ENCODE data around the gene BCLAF1. TPM values are rescaled to one million over a fixed set of nuclear protein-coding genes. Genes with fewer than 3 reads are reported as not detected.
A peak's percentile ranks its signal among the peaks of the same experiment; 100 is the strongest.

BCLAF1 gene
- total and polyA plus RNA-seq, 11 donors, result 11.7 to 109 (median 75.5) TPM

DNA sequence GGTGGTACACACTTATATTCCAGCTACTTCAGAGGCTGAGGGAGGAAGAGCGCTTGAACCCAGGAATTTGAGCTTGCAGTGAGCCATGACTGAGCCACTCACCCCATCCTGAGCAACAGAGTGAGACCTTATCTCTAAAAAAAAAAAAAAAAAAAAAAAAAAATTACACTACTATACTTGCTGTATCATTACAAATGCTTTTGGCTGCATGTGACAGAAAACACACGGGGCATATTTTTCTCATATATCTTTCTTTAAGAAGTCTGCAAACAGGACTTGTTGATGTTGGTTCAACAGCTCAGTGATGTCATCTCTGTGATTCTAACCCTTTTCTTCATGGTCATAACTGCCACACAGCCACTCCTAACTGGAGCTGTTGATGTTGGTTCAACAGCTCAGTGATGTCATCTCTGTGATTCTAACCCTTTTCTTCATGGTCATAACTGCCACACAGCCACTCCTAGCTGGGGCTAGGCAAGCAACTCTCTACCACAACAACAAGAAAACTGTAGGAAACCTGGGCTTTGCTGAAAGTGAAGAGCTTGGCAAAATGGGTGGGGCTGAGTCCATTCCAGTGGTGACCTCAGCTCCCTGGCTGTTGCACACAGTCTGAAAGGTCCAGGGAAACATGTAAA, 59.3 kb downstream of the BCLAF1 start:
- peaks cover 0 to 34% (median 2%) of the 10 kb centered on the region in 12 donors for H3K4me1 ChIP-seq
- H3K36me3 ChIP-seq, result no peaks in the 10 kb centered on the region
- H3K9me3 ChIP-seq, result no peaks in the 10 kb centered on the region
- 85 to 91% (median 88%) methylated on average over 2 of the region's 2 CpGs for whole genome bisulfite sequencing, 4 donors
- no peak overlapping the region for H3K27ac ChIP-seq
- H3K27me3 ChIP-seq, result no peaks in the 10 kb centered on the region
- H3K4me3 ChIP-seq, result no peak overlapping the region
- TF ChIP-seq, protein P1, sequence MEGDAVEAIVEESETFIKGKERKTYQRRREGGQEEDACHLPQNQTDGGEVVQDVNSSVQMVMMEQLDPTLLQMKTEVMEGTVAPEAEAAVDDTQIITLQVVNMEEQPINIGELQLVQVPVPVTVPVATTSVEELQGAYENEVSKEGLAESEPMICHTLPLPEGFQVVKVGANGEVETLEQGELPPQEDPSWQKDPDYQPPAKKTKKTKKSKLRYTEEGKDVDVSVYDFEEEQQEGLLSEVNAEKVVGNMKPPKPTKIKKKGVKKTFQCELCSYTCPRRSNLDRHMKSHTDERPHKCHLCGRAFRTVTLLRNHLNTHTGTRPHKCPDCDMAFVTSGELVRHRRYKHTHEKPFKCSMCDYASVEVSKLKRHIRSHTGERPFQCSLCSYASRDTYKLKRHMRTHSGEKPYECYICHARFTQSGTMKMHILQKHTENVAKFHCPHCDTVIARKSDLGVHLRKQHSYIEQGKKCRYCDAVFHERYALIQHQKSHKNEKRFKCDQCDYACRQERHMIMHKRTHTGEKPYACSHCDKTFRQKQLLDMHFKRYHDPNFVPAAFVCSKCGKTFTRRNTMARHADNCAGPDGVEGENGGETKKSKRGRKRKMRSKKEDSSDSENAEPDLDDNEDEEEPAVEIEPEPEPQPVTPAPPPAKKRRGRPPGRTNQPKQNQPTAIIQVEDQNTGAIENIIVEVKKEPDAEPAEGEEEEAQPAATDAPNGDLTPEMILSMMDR (IDR thresholded peaks at IDR 0.05), result no peak
- TF ChIP-seq POLR2A (IDR thresholded peaks at IDR 0.05), result no peak
- intact Hi-C loops (cut with DNase I), result loop anchor here in 1 of 10 donors (10.0 kb wide), 1 partner anchor 84 kb away; no protein-coding TSS in a partner anchor
- DNase-seq (no peak), ATAC-seq (no peak)

DNA sequence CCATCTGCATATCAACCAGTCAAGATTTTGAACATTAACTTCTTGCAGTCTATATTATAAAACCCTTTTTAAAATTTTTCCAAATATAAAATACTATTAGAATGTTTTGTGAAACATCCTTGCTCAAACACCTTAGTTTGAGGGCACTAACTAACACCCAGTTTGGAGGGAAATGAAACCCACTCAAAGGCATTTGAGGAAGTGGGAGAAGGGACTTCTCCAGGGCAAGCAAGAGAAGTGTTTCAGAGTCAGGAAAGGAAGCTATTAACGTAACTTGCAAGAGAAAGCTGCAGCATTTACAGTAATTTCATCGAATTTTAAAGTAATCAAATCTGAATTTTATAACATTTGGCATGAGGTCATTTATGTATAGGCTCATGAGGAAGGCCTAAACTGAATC, 60.8 kb downstream of the BCLAF1 start:
- Histone ChIP-seq H3K27me3 (no peaks in the 10 kb centered on the region), H3K9me3 (peaks cover 0 to 4% (median 0%) of the 10 kb centered on the region in 12 donors), H3K4me3 (no peak overlapping the region), H3K4me1 (peaks cover 0 to 34% (median 2%) of the 10 kb centered on the region in 12 donors), H3K36me3 (no peaks in the 10 kb centered on the region), H3K27ac (peak overlapping the region in 1 of 12 donors; percentile 60)
- 85 to 89% (median 87%) methylated on average over 2 of the region's 2 CpGs for WGBS, 4 donors
- intact Hi-C loops (cut with DNase I), result loop anchor here in 9 of 10 donors (2.0 to 10.0 kb wide), 13 partner anchors 192 to 777 kb away; partner anchors contain the start of gene PDE7B (in 1 of the 9)
- no peak for DNase-seq
- TF ChIP-seq, protein P1 (IDR thresholded peaks at IDR 0.05), result no peak
- TF ChIP-seq POLR2A (IDR thresholded peaks at IDR 0.05), result no peak
- no peak for ATAC-seq

DNA sequence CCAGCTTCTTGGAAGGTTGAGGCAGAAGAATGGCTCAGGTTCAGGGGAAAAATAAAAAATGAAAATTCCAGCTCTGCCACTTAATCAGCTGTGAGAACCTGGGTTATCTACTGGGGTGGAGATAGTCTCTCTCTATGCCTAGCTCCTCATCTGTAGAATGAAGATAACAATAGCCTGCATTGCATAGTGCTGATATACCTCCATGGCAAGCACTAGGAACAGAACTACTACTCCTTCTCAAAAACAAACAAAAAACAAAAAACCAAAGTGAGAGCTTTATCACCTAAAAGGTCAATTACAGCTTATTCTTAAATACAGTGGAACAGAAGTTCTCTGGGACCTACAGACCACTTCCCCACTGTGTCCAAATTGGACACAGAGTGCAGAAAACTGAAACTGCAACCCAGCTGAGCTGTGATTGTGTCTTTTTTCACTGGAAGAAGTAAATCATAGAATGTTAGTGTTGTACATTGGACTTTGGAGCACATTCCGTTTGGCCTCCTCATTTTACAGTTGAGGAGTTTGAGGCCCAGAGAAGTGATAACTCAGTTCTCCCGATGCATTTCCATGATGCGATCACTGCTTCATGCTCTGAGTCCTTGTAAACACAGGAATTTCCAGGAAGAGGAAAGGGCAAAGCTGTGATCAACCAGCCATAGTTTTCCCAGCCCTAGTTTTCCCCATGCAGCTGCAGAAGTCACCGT, 62.8 kb downstream of the BCLAF1 start:
- DNase-seq, result no peak
- Histone ChIP-seq H3K9me3 (peaks cover 0 to 4% (median 0%) of the 10 kb centered on the region in 12 donors), H3K4me1 (peaks cover 0 to 34% (median 2%) of the 10 kb centered on the region in 12 donors), H3K27ac (peak overlapping the region in 4 of 12 donors; percentile 3 to 39 (median 16)), H3K36me3 (no peaks in the 10 kb centered on the region), H3K27me3 (no peaks in the 10 kb centered on the region), H3K4me3 (peak overlapping the region in 9 of 12 donors; percentile 16 to 49 (median 27))
- peak in 3 of 4 donors; percentile 18 to 36 (median 30) for ATAC-seq
- TF ChIP-seq POLR2A (IDR thresholded peaks at IDR 0.05), result no peak
- TF ChIP-seq, protein P1 (IDR thresholded peaks at IDR 0.05), result no peak
- WGBS, 4 donors, result 81 to 95% (median 86%) methylated on average over 4 of the region's 4 CpGs
- intact Hi-C loops (cut with DNase I), result loop anchor here (1.0 to 10.0 kb wide), 20 partner anchors 190 to 775 kb away; partner anchors contain the start of gene PDE7B (in 1 of the 10)

All from heart left ventricle (tissue), 16 donors.